Sigmoid colon (tissue), 7 donors: Measurements from ENCODE around the gene KLHDC3. TPM values are rescaled to one million over a fixed set of nuclear protein-coding genes. Genes with fewer than 3 reads are reported as not detected.

Source experiments
- DNase-seq: peaks from one replicate; pipeline ENCODE4 v3.0.0-alpha.2; 2019
- H3K27ac ChIP-seq, 4 donors: fragments of 200-600 bp; sonication (generic); one replicate each; pipeline ENCODE4 v1.5.1; 2016 to 2019; ENCODE audit warnings: mild to moderate bottlenecking in 1 of 4
- H3K27me3 ChIP-seq, 3 donors: fragments of 200-600 bp; sonication (generic); one replicate each; pipeline ENCODE4 v1.5.1; 2019; ENCODE audit warnings: mild to moderate bottlenecking in 1 of 3
- H3K36me3 ChIP-seq, 4 donors: fragments of 200-600 bp; sonication (generic); one replicate each; pipeline ENCODE4 v1.5.1; 2016 to 2019
- H3K4me1 ChIP-seq, 4 donors: fragments of 200-600 bp; sonication (generic); one replicate each; pipeline ENCODE4 v1.5.1; 2017 to 2019
- H3K4me3 ChIP-seq, 4 donors: fragments of 200-600 bp; sonication (generic); one replicate each; pipeline ENCODE4 v1.5.1; 2017 to 2019; ENCODE audit warnings: mild to moderate bottlenecking in 2 of 4, moderate library complexity in 1 of 4
- H3K9me3 ChIP-seq, 4 donors: fragments of 200-600 bp in 3 of 4; sonication (generic) in 3 of 4; one replicate each; pipeline versions ENCODE4 v1.5.1 to v1.6.1; 2013 to 2019
- EP300 ChIP-seq, 4 donors: sonication (generic); formaldehyde crosslinking; IDR thresholded peaks; one replicate each; pipeline ENCODE4 v1.6.1; 2017; ENCODE audit warnings: antibody characterized with exemption in 4 of 4
- POLR2A ChIP-seq, 2 donors: fragments of 450-650 bp; IDR thresholded peaks; one replicate each; pipeline ENCODE4 v1.6.1; 2016; ENCODE audit warnings: antibody characterized with exemption in 2 of 2, mild to moderate bottlenecking in 2 of 2, moderate library complexity in 2 of 2
- POLR2AphosphoS5 ChIP-seq, 4 donors: sonication (generic); formaldehyde crosslinking; IDR thresholded peaks; one replicate each; pipeline ENCODE4 v1.6.1; 2017; ENCODE audit warnings: antibody characterized with exemption in 4 of 4
- WGBS, 2 donors: extraction: QIAGEN DNeasy Blood & Tissue Kit; methylation state at CpG; one replicate each; pipeline ENCODE4 v1.1.7; 2013; 5-methylcytosine and 5-hydroxymethylcytosine counted together
- intact Hi-C: fragments of 100-400 bp; cut with DNase I; formaldehyde crosslinking; loops from one replicate; pipeline ENCODE4 v1.15.1; 2023
- polyA plus RNA-seq, 3 donors: library from polyadenylated mRNA; stranded (reverse); fragments of 200-250 nt; gene quantifications; one replicate each; pipeline ENCODE4 v1.2.3, GENCODE V29; 2013
- total RNA-seq, 4 donors: library from RNA; depleted of rRNA; stranded (reverse); fragments of >200 nt; gene quantifications; one replicate each; pipeline ENCODE4 v1.1.0, GENCODE V29; 2016
- TF ChIP-seq, protein P1 (sequence below), 4 experiments: fragments of 450-650 bp in 3 of 4; fragments of 200-600 bp in 1 of 4; IDR thresholded peaks; one replicate each; pipeline ENCODE4 v1.5.1; 2016 to 2019; ENCODE audit warnings: antibody characterized with exemption in 4 of 4, mild to moderate bottlenecking in 3 of 4, moderate library complexity in 2 of 4
- donor health status: healthy with polysubstance abuse.
- donor health status: Bipolar disorder and iron deficiency.
- donor health status: healthy.

KLHDC3 gene
- total and polyA plus RNA-seq, 7 donors, result 64.3 to 158 (median 69.7) TPM

DNA sequence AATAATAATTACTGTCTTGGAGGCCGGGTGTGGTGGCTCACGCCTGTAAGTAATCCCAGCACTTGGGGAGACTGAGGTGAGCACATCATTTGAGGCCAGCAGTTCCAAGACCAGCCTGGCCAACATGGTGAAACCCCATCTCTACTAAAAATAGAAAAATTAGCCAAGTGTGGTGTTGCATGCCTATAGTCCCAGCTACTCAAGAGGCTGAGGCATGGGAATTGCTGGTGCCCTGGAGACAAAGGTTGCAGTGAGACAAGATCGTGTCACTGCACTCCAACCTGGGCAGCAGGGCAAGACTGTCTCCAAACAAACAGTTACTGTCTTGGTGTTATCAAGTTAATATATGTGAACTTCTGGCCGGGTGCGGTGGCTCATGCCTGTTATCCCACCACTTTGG, 12.3 kb downstream of the KLHDC3 start:
- Histone ChIP-seq H3K4me3 (no peak overlapping the region), H3K27ac (no peak overlapping the region), H3K36me3 (peaks cover 36 to 65% (median 55%) of the 10 kb centered on the region in 4 donors), H3K27me3 (no peaks in the 10 kb centered on the region), H3K9me3 (no peaks in the 10 kb centered on the region), H3K4me1 (peaks cover 0 to 26% (median 20%) of the 10 kb centered on the region in 4 donors)
- no peak for DNase-seq
- TF ChIP-seq, protein P1, sequence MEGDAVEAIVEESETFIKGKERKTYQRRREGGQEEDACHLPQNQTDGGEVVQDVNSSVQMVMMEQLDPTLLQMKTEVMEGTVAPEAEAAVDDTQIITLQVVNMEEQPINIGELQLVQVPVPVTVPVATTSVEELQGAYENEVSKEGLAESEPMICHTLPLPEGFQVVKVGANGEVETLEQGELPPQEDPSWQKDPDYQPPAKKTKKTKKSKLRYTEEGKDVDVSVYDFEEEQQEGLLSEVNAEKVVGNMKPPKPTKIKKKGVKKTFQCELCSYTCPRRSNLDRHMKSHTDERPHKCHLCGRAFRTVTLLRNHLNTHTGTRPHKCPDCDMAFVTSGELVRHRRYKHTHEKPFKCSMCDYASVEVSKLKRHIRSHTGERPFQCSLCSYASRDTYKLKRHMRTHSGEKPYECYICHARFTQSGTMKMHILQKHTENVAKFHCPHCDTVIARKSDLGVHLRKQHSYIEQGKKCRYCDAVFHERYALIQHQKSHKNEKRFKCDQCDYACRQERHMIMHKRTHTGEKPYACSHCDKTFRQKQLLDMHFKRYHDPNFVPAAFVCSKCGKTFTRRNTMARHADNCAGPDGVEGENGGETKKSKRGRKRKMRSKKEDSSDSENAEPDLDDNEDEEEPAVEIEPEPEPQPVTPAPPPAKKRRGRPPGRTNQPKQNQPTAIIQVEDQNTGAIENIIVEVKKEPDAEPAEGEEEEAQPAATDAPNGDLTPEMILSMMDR (IDR thresholded peaks at IDR 0.05), result no peak
- TF ChIP-seq EP300 (IDR thresholded peaks at IDR 0.05) (no peak), POLR2A (IDR thresholded peaks at IDR 0.05) (no peak), POLR2AphosphoS5 (IDR thresholded peaks at IDR 0.05) (no peak)
- intact Hi-C loops, result no loop called here
- 88 to 90% methylated on average over 5 of the region's 5 CpGs for WGBS, 2 donors

DNA sequence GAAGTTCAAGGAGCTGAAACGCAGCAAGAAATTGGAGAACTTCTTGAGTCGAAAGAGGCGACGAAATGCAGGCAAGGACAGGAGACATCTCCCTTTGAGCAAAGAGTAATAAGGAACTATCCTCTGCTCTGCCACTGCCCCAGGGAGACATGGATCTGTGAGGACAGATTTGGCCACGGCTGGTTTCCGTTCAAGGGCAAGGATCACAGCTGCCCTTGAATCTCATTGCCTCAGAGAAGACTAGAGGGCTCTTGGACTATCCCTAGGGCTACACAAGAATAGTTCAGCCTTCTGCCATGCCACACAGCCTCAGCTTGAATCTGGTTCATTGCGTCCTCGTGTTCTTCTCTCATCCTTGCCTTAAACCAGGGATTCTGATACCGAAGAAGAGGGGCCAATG, 15.1 kb downstream of the KLHDC3 start:
- Histone ChIP-seq H3K36me3 (peaks cover 36 to 92% (median 57%) of the 10 kb centered on the region in 4 donors), H3K27me3 (no peaks in the 10 kb centered on the region), H3K27ac (no peak overlapping the region), H3K9me3 (no peaks in the 10 kb centered on the region), H3K4me1 (peaks cover 0 to 6% (median under 1%) of the 10 kb centered on the region in 4 donors), H3K4me3 (no peak overlapping the region)
- TF ChIP-seq, protein P1 (IDR thresholded peaks at IDR 0.05), result no peak
- TF ChIP-seq EP300 (IDR thresholded peaks at IDR 0.05) (no peak), POLR2A (IDR thresholded peaks at IDR 0.05) (no peak), POLR2AphosphoS5 (IDR thresholded peaks at IDR 0.05) (no peak)
- intact Hi-C loops, result no loop called here
- 93 to 95% methylated on average over 9 of the region's 9 CpGs for WGBS, 2 donors
- DNase-seq, result no peak

DNA sequence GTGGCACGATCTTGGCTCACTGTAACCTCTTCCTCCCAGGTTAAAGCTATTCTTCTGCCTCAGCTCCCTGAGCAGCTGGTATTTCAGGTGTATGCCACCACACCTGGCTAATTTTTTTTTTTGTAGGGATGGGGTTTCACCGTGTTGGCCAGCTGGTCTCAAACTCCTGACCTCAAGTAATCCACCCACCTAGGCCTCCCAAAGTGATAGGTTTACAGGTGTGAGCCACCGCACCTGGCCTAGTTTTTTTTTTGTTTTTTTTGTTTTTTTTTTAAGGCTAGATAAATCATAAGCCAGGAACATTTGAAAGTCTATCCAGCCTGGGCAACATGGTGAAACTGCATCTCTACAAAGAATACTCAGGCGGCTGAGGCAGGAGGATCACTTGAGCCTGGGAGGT, 18.3 kb downstream of the KLHDC3 start:
- H3K36me3 ChIP-seq, result peaks cover 19 to 84% (median 36%) of the 10 kb centered on the region in 4 donors

DNA sequence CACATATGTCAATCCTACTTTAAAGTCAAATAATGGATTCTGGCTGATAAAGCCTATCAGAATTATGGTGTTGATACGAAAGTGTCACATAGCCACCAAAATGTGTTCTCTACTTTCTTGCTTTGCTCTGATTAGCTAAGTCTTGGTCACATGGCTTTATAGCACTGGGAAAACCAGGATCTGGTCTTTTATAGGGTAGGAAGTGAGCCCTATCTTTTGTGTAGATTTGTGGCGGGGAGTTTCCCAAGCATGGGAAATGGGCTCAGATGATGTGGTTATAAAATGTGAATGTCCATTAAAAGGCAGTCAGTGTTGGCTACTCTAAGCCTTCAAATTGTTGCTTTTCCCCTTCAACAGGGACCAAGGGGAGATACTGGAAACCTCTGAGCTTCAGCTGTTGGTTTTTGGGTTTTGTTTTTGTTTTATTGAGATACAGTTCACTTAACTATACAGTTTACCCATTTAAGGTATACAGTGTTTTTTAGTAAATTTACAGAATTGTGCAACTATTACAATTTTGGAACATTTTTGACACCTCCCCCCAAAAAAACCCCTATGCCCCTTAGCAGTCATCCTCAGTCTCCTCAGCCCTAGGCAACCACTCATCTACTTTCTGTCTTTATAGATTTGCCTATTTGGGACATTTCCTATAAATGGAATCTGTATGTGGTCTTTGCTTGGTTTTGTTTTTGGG, 19.6 kb downstream of the KLHDC3 start:
- 84 to 87% methylated on average over 2 of the region's 2 CpGs for WGBS, 2 donors
- Histone ChIP-seq H3K4me3 (no peak overlapping the region), H3K27ac (no peak overlapping the region), H3K36me3 (peaks cover 24 to 84% (median 33%) of the 10 kb centered on the region in 4 donors), H3K9me3 (no peaks in the 10 kb centered on the region), H3K27me3 (no peaks in the 10 kb centered on the region), H3K4me1 (no peaks in the 10 kb centered on the region)
- intact Hi-C loops, result no loop called here
- no peak for TF ChIP-seq EP300 (IDR thresholded peaks at IDR 0.05)
- no peak for TF ChIP-seq POLR2AphosphoS5 (IDR thresholded peaks at IDR 0.05)
- no peak for TF ChIP-seq POLR2A (IDR thresholded peaks at IDR 0.05)
- TF ChIP-seq, protein P1 (IDR thresholded peaks at IDR 0.05), result no peak
- no peak for DNase-seq

More for the DNA sequence above, 18.3 kb downstream of the KLHDC3 start:
- intact Hi-C loops, result no loop called here
- WGBS, 2 donors, result 85 to 90% methylated on average over 4 of the region's 4 CpGs
- Histone ChIP-seq H3K4me1 (no peaks in the 10 kb centered on the region), H3K9me3 (no peaks in the 10 kb centered on the region), H3K27me3 (no peaks in the 10 kb centered on the region), H3K27ac (no peak overlapping the region), H3K4me3 (no peak overlapping the region)
- TF ChIP-seq EP300 (IDR thresholded peaks at IDR 0.05), result no peak
- TF ChIP-seq, protein P1 (IDR thresholded peaks at IDR 0.05), result no peak
- TF ChIP-seq POLR2A (IDR thresholded peaks at IDR 0.05), result no peak
- no peak for TF ChIP-seq POLR2AphosphoS5 (IDR thresholded peaks at IDR 0.05)
- no peak for DNase-seq

DNA sequence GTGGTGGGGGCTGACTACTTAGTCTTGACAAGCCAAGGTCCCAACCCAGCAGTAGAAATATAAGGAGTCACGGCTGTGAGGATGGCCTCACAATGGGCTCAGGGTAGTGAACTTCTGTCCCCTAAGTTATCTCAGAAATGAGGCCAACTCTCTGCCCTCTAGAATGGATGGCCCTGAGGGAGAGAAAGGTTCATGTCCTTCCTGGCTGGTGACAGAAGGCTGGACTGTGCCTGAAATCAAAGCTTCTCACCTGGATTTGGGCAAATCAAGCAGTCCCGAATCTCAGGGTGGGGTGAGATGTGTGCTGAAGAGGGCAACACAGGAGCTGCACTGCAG, 20.1 kb downstream of the KLHDC3 start:
- no peak overlapping the region for H3K4me3 ChIP-seq
- H3K4me1 ChIP-seq, result no peaks in the 10 kb centered on the region
- TF ChIP-seq, protein P1 (IDR thresholded peaks at IDR 0.05), result no peak
- TF ChIP-seq POLR2AphosphoS5 (IDR thresholded peaks at IDR 0.05) (no peak), POLR2A (IDR thresholded peaks at IDR 0.05) (no peak), EP300 (IDR thresholded peaks at IDR 0.05) (no peak)
- H3K27me3 ChIP-seq, result no peaks in the 10 kb centered on the region
- 92 to 95% methylated on average over 2 of the region's 2 CpGs for WGBS, 2 donors
- DNase-seq, result no peak
- intact Hi-C loops, result no loop called here
- no peaks in the 10 kb centered on the region for H3K9me3 ChIP-seq
- peaks cover 18 to 84% (median 28%) of the 10 kb centered on the region in 4 donors for H3K36me3 ChIP-seq
- no peak overlapping the region for H3K27ac ChIP-seq
